Left ventricle myocardium inferior (tissue), 1 donor: ENCODE measurements around the gene CRIM1. TPM values are rescaled to one million over a fixed set of nuclear protein-coding genes. Genes with fewer than 3 reads are reported as not detected.
A peak's percentile ranks its signal among the peaks of the same experiment; 100 is the strongest.

ENCODE experiments used
- DNase-seq: peaks from one replicate; pipeline ENCODE4 v3.0.0-alpha.2; 2020
- H3K27ac ChIP-seq: fragments of 200-600 bp; replicated peaks from 2 replicates; pipeline ENCODE4 v1.8.0; 2021
- H3K27me3 ChIP-seq: fragments of 200-600 bp; 2 replicates; pipeline ENCODE4 v1.8.0; 2021; ENCODE audit warnings: low read depth
- H3K36me3 ChIP-seq: fragments of 200-600 bp; 2 replicates; pipeline ENCODE4 v1.8.0; 2021
- H3K4me1 ChIP-seq: fragments of 200-600 bp; 2 replicates; pipeline ENCODE4 v1.8.0; 2021
- H3K4me3 ChIP-seq: fragments of 200-600 bp; 2 replicates; pipeline ENCODE4 v1.8.0; 2021; ENCODE audit warnings: mild to moderate bottlenecking, moderate library complexity
- H3K9me3 ChIP-seq: fragments of 200-600 bp; replicated peaks from 2 replicates; pipeline ENCODE4 v1.8.0; 2021
- intact Hi-C: fragments of 100-400 bp; cut with micrococcal nuclease; formaldehyde crosslinking; loops from one replicate; pipeline ENCODE4 v1.11.0; 2022
- total RNA-seq: library from RNA; stranded (reverse); fragmentation: NEBNext Ultra II Directional; extraction: Animal tissue kit (Norgen Biotek cat#: 25700); gene quantifications from one replicate; pipeline ENCODE4 v1.2.1, GENCODE V29; 2021
- TF ChIP-seq, protein P1 (sequence below): fragments of 200-600 bp; IDR thresholded peaks from 2 replicates; pipeline ENCODE4 v1.8.0; 2021; ENCODE audit warnings: antibody characterized with exemption, mild to moderate bottlenecking, borderline replicate concordance
- donor health status: DM: no; HTN: yes; CAD: no; lungs with severe emphysema.

The CRIM1 gene
- total RNA-seq, 1 donor from 2014 or later, result 45.6 TPM

DNA sequence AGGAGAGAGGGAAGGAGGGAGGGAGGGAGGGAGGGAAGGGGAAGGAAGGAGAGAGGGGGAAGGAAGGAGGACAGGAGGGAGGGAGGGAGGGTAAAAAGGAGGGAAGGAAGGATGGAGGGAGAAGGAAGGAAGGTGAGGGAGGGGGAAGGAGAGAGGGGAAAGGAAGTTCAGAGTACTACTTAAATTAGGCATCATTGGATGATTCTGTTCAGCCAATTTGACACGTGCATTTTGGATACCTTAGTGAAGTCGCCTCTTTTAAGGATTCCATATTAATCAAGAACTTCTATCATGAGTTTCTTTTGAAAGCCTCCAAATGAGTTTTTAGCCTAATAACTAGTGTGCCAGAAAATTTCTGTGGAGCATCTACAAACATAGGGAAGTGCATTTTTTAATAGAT lies 179.5 kb downstream of the CRIM1 start:
- TF ChIP-seq, protein P1, sequence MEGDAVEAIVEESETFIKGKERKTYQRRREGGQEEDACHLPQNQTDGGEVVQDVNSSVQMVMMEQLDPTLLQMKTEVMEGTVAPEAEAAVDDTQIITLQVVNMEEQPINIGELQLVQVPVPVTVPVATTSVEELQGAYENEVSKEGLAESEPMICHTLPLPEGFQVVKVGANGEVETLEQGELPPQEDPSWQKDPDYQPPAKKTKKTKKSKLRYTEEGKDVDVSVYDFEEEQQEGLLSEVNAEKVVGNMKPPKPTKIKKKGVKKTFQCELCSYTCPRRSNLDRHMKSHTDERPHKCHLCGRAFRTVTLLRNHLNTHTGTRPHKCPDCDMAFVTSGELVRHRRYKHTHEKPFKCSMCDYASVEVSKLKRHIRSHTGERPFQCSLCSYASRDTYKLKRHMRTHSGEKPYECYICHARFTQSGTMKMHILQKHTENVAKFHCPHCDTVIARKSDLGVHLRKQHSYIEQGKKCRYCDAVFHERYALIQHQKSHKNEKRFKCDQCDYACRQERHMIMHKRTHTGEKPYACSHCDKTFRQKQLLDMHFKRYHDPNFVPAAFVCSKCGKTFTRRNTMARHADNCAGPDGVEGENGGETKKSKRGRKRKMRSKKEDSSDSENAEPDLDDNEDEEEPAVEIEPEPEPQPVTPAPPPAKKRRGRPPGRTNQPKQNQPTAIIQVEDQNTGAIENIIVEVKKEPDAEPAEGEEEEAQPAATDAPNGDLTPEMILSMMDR, result no peak
- H3K27me3 ChIP-seq, result no peaks in the 10 kb centered on the region

DNA sequence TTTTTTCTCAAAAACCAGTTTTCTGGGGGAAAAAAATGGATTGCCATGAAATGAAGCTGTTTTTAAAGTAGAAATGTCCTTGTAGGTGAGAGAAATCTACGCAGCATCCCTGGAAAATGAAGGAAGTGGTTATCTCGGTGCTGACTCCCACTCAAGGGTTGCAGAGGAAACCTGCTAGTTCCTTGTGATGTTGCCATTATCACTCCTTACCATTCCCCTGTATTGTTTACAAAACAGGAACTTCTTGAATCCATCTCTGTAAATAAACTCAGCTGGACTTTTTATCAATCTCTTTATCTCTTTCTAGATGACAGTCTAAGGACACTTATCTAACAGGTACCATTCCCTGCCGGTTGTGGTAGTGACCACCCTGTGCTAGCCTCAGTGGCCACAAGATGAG lies 181.2 kb downstream of the CRIM1 start:
- Histone ChIP-seq H3K27ac (no peak overlapping the region), H3K4me1 (peaks cover 24% of the 10 kb centered on the region), H3K9me3 (no peaks in the 10 kb centered on the region), H3K27me3 (no peaks in the 10 kb centered on the region), H3K36me3 (peaks cover 49% of the 10 kb centered on the region), H3K4me3 (no peak overlapping the region)
- intact Hi-C loops, result no loop called here
- DNase-seq, result no peak
- TF ChIP-seq, protein P1, result no peak

More for the DNA sequence above, 179.5 kb downstream of the CRIM1 start:
- Histone ChIP-seq H3K36me3 (peaks cover 36% of the 10 kb centered on the region), H3K4me1 (peaks cover 28% of the 10 kb centered on the region), H3K27ac (no peak overlapping the region), H3K9me3 (no peaks in the 10 kb centered on the region), H3K4me3 (no peak overlapping the region)
- DNase-seq, result no peak
- intact Hi-C loops, result no loop called here

DNA sequence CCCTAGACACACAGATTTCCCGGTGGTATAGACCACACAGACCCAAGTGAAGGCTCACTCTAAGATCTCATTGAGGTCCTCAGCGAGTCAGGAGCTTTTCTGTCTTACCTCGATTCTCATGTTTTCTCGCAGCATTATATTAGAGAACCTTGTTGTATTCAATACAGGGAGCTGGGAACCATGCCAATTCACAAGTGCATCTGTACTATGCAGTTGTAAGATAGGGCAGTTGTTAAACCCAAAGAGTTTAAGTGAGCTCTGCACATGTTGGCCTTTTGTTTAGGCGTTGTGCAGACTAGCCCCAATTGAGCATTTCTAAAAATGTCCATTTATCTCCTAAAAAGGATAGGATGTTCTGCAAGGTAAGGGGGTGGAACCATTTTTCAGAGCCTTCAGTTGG lies 182.8 kb downstream of the CRIM1 start:
- DNase-seq, result no peak
- Histone ChIP-seq H3K4me3 (no peak overlapping the region), H3K9me3 (no peaks in the 10 kb centered on the region), H3K27ac (no peak overlapping the region), H3K4me1 (peaks cover 35% of the 10 kb centered on the region), H3K36me3 (peaks cover 41% of the 10 kb centered on the region), H3K27me3 (no peaks in the 10 kb centered on the region)
- intact Hi-C loops, result no loop called here
- TF ChIP-seq, protein P1, result no peak

DNA sequence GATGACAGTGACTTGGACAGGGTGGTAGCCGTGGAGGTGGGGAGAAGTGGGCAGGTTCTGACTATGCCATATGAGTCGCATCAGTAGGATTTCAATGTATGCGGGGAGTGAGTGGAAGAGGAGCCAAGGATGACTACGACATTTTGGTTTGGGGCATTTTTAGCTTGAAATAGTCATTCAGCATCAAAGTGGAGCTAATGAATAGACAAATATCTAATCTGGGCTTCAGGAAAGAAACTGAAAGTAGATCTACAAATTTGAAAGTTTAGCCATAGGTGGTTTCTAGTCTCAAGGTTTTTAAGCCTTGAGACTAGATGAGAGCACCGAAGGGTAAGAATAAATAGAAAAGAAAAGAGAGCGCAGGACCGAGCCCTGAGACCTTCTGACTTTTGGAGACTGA lies 184.1 kb downstream of the CRIM1 start:
- Histone ChIP-seq H3K4me1 (peaks cover 35% of the 10 kb centered on the region), H3K36me3 (peaks cover 52% of the 10 kb centered on the region), H3K27me3 (no peaks in the 10 kb centered on the region), H3K9me3 (no peaks in the 10 kb centered on the region), H3K27ac (no peak overlapping the region), H3K4me3 (no peak overlapping the region)
- DNase-seq, result no peak
- TF ChIP-seq, protein P1, result no peak
- intact Hi-C loops, result no loop called here

DNA sequence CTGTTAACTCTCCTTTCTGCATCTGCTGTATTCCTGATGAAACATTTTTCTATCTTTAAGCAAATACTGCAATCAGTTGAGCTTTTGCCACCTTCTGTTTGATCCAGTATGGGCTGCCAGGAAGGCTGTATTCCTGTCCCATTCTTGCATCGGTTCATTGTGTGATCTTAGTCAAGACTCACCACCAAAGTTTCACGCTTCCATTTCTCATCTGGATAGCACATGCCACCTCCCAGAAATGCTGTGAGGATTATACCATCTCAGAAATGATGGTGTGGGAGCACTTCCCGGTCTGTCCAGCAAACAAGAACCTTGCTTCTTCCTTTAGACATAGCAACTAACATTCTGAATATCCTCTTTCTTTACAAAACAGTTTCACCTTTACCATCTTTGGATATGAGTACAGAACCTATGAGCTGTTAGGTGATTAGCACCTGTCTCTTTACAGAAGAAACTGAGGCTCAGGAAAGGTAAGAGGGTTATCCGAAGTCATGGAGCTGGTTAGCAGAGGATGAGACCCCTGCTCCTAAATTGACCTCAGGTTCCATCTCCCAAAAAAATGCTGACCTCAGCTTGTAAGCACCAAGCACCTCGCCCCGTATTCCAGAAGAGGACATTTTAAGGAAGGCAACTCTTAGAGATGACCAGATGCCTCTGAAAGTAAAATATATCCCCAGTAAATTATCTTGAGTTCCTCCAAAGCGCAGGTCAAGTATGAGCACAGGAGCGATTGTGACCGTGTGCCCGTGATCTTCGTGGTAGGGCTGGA lies 185.6 kb downstream of the CRIM1 start:
- H3K4me3 ChIP-seq, result no peak overlapping the region
- H3K4me1 ChIP-seq, result peaks cover 35% of the 10 kb centered on the region
- intact Hi-C loops, result no loop called here
- DNase-seq, result no peak
- TF ChIP-seq, protein P1, result no peak
- H3K27ac ChIP-seq, result peak overlapping the region; percentile 53
- H3K36me3 ChIP-seq, result peaks cover 56% of the 10 kb centered on the region
- H3K9me3 ChIP-seq, result no peaks in the 10 kb centered on the region
- no peaks in the 10 kb centered on the region for H3K27me3 ChIP-seq
